Globus pallidus (tissue), 1 donor: ENCODE data around the gene MRPS18B.
A peak's percentile ranks its signal among the peaks of the same experiment; 100 is the strongest.
"Not testable (repeated sequence)": the region's sequence is repeated elsewhere in the genome, so short reads cannot be mapped to it uniquely, and the experiment has no call there.

Source experiments
- DNase-seq: peaks from one replicate; pipeline ENCODE4 v3.0.0-alpha.2; 2015; ENCODE audit warnings: low spot score

The MRPS18B gene

DNA sequence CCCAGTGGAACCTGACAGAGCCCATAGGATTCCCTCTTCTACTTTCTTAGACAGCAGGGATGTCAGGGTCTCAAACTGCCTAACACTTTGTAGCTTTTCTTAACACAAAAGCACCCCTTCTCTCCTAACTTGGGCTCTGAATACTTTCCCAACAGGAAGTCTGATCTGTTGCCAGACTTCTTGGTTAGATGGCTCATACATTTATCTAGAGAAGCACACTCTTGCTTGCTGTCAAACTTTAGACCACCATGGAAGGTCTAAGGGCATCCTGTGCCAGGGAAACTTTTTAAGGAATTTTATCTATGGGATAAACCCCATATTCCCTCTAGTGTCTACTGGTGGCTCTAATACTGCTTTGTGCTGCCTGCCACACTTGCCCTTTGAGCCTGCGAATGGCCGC, 26.0 kb downstream of the MRPS18B start:
- no peak for DNase-seq

DNA sequence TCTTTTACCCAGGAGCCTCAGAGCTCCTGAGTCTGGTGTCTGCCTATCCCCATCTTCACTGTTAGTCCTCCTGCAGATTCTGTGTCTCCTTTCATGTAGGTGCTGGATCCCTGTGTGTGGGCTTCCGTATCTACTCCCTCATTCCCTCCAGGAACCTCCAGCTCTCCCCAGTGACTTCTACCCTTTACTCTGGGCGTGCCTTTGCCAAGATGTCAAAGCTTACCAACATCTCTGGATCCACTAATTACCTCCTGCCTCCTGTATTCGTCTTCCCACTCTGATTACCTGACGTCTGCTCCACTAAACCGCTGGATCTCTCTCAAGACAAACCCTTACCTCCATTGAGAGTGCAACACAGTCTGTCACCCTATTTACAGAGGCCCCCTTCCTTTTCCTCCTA, 27.1 kb downstream of the MRPS18B start:
- DNase-seq = no peak

DNA sequence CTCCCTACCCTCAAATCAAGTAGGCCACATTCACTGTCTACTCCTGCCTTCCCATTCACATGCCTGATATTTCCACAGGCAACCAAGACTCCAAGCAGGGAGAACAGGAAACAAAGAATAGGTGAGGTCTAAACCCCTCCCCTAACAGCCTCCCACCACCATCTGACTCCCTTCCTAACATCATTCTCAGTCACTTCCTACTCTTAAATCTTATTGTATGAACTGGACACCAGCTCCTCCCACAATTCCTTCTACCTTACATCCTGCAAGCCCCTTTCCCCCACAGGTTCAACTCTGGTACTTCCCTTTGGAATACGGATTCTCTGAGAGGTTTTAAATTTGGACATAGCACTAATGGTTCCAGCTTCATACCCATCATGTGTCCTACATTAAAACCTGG, 28.3 kb downstream of the MRPS18B start:
- no peak for DNase-seq

DNA sequence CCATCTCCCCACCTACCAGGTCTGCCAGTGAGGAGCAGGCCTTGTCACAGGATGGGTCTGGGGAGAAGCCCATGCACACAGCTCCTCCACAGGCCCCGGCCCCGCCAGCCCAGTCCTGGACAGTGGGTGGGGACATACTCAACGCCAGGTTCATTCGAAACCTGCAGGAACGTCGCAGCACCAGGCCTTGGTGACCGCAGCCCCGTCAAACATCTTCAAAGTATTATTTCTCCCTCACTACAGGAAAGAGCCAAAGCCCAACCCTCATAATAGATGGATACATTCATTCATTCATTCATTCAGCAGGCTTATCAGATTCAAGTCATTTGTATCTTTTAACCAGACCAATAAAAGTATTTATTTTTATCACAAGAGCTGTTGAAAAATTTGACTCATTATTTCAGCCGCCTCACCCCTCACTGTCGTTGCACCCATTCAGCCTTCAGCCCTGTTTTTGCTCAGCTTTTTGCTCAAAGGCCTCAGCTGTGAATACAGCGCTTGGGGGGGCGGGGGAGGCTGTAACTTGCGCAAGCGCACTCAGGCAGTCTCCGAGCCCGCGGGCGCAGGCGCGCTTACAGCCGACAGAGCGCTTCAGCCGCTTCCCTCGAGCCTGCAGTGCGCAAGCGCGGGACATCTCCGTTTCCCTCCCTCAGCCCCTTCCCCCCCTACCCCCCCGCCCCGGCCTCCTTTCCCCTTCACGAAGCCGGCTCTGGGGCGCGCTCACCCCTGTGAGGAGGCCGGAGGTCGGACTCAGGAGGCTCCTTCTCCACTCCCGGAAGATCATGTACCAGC, 29.0 kb downstream of the MRPS18B start, which contains the start of gene C6orf136:
Gene C6orf136 (plus strand): TSS at position 684 of the 792 bp plus-strand sequence. CDS start 99 bp downstream, at position 783.
- DNase-seq = peak; percentile 94

DNA sequence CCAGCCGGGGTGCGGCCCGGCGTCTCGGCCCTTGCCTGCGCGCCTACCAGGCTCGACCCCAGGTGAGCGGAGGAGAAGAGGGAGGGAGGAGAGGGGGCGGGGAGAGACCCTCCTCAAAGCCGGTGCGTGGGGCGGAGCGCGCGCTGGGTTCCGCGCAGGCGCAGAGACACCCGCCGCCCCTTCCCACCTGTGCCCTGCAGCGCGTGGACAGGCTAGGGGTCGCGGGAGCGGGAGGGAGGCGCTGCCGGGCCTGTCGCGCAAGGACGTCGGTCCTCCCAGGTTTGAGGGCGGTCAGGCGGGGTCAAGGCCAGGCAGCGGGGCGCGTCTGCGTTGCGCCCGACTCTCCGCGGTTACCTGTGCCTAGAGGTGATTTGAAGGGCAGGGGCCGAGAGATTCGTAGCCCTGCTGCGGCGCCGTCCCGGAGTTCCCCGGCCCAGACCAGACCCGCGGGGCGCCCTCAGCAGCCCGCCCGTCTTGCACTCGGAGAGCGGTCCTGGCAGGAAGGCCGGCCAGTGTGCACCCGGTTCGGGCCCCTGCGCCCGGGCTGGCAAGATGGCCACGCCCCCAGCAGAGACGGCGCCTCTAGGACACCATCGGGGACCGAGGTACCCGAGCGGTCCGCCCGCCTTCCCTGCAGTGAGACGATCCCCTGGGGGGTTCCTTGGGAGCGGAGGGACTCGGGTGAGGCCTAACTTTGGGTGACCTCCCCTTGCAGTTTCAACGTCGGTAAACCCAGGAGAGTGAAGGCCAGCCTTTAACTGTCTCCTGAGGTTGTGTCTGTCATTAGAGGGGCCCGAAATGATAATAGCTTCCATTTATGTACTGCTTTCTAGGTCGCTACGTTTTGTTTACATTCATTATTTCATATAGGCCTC, 29.8 kb downstream of the MRPS18B start:
- peak; percentile 47 for DNase-seq

DNA sequence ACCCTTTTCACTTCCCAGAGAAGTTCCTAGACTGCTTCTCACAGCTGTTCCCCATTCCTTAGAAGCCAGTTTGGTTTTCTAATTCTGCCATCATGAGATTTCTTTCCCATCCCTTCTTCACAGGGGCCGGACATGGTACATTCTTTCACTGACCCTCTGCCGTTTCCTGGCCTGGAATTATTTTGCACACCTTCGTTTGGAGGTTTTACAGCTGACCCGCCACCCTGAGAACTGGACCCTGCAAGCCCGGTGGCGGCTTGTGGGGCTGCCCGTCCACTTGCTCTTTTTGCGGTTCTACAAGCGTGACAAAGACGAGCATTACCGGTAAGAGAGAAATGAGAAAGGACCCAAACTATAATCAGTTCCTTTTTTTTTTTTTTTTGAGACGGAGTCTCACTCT, 33.5 kb downstream of the MRPS18B start:
- DNase-seq = no peak

DNA sequence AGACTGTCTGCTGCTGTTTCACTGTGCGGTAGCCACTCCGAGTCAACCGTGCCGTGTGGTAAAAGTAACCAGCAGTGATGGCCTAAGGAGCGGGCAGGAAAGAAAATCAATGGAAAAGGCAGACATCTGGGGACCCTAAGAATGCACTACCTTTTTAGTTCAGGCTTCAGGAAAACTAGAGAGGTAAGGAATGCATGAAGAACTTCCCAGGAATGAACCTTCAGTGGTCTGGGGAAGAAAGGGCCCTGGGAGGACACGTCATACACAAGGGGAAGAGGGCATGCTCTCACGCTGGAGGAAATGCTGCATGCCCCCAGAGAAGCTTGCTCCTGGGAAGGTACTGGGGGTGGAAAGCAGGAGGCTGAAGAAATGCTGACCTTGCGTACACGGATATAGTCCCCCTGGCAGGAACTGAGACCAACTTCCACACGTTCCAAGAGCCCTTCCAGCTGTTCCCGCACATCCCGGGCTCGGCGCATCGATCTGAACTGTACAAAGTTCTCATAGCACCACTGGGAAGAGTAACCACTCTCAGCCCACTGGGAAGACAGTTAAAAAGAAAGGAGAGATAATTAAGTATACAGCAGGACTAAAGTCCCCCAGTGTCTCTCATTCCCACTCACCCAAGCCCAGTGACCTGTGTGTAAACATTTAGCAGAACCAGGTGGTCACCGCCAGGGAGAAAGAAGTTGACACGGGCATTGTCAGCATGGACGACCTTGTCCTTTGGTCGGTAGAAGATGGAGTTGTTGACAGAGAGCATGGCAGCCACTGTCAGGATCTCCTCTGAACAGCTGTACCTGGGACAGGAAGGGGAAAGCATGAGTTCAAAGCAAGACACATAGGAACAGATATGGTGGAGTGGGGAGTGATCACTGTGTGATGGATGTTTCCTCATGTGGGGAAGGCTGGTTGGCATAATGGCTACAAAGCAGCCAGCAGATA, 37.4 kb downstream of the MRPS18B start:
- no peak for DNase-seq

DNA sequence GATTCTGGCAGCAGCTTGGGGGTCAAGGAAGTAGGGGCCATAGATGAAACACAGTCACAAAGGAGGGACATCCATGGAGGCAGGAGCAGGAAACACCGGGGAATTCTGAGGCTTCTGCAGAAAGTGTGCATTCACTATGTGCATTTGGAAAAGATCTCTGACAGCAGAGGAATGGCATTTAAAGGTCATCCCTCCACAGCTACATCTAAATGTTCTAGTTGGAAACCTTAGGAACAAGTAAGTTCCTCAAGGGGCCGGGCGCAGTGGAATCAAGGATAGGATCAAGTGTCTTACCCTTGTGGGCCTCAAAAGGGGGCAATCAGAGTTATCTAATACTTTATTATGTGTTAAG, 38.1 kb downstream of the MRPS18B start:
- no peak for DNase-seq

DNA sequence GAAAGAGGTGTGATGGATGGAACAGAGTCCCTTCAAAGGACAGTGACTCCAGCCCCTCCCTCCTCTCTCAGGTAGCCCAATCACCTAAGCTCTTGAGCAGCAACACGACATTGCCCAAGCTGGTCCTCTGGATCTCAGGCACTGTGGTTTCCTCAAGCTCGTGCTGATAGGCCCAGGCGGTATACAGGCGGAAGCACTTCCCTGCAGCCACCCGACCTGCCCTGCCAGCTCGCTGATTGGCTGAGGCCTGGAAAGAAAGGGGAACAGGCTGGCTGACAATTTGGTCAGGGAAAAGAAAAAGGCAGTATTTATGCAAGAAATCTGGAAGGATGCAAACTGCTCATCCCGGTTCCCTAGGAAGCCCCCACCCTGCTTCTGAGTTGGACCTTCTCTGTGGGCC, 38.9 kb downstream of the MRPS18B start:
- DNase-seq = no peak

DNA sequence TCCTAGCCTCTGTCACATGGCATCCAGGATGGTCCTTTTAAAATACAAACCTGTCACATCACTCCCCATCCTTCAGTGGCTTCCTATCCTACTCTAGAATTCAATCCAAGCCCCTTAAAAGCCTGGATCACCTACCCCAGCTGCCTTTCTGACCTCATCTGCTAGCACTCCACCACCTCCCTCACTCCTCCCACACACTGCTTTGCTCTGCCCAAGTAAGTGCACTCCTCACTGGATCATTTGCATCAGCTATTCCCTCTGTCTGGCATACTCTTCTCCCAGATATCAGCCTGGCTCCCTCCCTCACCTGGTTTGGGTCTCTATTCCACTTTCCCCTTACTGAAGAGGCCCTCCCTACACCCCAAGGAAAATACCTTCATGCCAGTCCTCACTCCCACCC, 39.8 kb downstream of the MRPS18B start:
- DNase-seq = no peak

DNA sequence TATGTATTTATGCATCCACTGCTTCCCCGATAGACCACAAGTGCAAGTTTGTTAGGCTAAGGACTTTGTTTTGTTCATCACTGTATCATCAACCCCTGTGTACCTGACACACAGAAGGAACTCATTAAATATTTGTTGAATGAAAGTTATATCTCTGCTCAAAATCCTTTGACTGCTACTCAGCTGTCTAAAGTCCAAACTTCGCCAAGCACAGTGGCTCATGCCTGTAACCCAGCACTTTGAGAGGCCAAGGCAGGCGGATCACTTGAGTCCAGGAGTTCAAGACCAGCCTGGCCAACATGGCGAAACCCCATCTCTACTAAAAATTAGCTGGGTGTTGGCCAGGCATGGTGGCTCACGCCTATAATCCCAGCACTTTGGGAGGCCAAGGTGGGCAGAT, 40.3 kb downstream of the MRPS18B start:
- not testable (repeated sequence) for DNase-seq

DNA sequence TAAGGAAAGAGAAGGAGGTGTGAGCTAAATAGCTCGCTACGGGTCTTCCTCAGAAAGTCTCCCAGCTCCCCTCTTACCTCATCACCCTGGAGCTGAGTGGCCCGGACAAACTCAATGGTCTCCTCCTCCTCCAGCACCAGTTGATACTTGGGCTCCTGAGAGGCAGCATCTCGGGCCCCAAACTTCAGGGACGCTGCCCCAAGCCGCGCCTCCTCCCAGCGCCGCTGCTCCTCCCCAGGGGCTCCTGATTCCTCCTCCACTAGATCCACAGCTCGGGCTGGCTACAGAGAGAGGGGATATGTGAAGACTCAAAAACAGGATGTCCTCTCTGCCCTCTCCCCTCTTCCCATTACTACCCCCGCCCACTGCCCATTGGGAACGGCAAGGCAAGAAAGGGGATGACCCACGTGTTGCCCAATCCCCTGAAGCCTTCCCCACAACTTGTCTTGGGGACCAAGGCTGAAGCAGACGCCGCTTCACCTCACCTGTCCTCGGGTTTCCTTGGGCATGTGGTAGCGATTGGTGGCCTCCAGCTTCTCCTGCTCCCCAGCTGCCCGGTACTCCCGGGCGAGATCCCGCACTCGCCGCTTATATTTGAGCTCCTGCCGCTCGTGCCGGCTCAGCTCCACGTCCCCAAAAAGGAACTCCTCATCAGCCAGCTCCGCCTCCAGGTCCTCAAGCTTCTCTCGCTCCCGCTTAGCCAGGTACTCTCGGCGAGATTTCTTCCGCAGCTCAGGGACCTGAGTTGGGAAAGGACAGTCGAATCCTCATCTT, 47.5 kb downstream of the MRPS18B start:
- DNase-seq = no peak

DNA sequence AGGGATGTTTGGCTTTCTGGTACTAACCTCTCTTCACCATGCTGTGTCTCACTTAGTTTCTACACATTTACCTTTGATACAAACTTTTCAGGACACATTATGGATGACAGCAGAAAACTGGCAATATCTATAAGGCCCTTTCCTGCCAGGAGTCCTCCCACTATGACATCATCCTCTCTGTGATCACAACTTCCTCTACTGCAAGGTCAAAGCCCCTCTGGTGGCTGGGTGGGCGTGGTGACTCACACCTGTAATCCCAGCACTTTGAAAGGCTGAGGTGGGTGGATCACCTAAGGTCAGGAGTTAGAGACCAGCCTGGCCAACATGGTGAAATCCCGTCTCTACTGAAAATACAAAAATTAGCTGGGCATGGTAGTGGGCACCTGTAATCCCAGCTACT, 48.7 kb downstream of the MRPS18B start:
- not testable (repeated sequence) for DNase-seq

DNA sequence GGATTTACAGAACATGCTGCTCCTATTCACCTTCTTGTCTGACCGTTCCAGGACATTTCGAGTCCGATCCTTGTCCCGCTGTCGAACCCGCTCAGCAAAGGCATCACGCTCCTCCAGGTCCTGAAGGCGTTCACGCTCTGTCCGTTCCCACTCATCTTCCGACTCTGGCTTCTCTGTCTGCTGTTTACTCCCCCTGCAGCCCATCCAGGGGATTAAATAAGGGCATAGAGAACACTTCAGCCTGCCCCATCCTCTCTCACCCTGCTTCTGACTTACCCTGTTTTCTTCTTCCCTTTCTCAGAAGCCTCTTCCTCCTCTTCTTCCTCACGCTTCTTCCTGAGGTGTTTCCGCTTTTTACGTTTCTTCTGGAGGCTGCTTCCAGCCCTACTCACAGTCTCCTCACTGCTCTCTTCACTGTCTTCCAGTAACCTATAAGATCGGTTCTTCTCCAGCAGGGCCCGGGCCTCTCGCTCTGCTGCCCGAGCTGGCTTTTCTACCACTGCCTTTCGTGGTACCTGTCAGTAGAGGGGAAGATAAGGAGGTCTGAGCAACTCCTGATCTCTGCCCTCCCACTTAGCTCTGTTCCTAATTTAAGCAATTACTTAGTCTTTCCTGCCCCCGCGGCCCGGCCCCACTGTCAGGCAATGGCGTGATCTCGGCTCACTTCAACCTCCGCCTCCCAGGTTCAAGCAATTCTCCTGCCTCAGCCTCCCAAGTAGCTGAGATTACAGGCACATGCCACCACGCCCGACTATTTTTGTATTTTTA, 53.3 kb downstream of the MRPS18B start:
- DNase-seq = no peak

DNA sequence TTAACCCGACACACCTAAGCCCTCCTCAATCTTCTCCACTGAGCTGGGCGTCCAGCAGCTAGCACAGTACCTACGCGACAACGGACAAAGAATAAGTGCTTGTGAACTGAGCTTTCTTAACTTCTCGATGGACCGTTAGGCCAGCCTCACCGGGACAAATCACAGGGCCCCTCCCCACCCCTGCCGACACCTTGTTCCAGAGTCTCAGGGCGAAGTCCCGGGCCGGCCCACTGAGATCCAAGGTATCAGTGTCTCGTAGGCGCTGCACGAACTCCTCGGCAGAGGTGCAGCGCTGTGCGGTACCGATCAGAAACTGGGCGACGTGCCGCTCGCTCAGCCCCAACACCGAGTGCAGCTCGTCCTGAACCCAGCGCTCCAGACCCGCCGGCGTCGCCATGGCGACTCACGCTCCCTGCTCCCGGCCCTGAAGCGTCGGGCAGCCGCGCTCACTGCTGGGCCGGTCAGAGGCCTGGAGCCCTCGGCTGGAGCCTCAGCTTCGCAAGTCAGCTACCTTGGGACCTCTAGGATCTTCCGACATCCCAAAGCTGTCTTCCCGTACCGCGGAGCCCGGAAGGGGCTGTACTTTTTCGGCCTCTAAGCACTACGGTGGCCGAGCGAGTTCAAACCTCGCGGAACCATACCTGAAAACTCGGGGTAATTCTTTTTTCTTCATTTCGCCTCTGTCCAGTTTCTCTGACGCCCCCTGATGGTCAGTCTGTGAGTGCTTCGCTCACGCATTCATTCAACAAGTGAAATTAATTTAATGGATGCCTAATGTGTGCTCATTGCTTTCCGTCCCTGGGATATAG, 55.0 kb downstream of the MRPS18B start, which contains the start of gene DHX16:
Gene DHX16 (minus strand): TSS at position 562 of the 809 bp plus-strand sequence. CDS start 165 bp downstream, at position 397.
- DNase-seq = peak; percentile 86
